Stomach (tissue), 4 donors: Measurements from ENCODE around the gene SRRM1.

ENCODE experiments used
- EP300 ChIP-seq: sonication (generic); formaldehyde crosslinking; IDR thresholded peaks from one replicate; pipeline ENCODE4 v1.6.1; 2017; ENCODE audit warnings: antibody characterized with exemption
- POLR2A ChIP-seq, 4 donors: fragments of 450-650 bp; IDR thresholded peaks; one replicate each; pipeline ENCODE4 v1.6.1; 2016; ENCODE audit warnings: antibody characterized with exemption in 4 of 4, control low read depth in 2 of 4, mild to moderate bottlenecking in 1 of 4, moderate library complexity in 1 of 4
- POLR2AphosphoS5 ChIP-seq, 3 donors: sonication (generic); formaldehyde crosslinking; IDR thresholded peaks; one replicate each; pipeline ENCODE4 v1.6.1; 2016; ENCODE audit warnings: antibody characterized with exemption in 3 of 3
- TF ChIP-seq, protein P1 (sequence below), 7 experiments: fragments of 450-650 bp in 4 of 7; fragments of 200-600 bp in 3 of 7; sonication (generic) in 3 of 7; IDR thresholded peaks; one replicate each; pipeline ENCODE4 v1.5.1; 2016 to 2019; ENCODE audit warnings: antibody characterized with exemption in 7 of 7, control low read depth in 2 of 7, mild to moderate bottlenecking in 1 of 7

DNA sequence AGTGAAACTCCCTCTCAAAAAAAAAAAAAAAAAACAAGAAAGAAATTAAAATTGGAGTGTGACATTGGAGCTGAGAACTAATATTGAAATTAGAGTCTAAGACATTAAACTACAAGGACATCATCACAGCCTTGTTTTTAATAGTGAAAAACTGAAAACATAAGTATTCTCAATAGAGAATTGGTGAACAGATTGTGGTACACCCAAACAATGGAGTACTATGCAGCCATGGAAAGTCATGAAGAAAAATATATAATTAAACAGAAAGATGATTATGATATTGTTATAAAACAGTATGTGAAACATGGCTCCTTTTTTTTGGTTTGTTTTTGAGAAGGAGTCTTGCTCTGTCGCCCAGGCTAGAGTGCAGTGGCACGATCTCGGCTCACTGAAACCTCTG lies 43.8 kb upstream of the SRRM1 start:
- no peak for TF ChIP-seq POLR2A (IDR thresholded peaks at IDR 0.05)
- TF ChIP-seq EP300 = no peak
- TF ChIP-seq, protein P1, sequence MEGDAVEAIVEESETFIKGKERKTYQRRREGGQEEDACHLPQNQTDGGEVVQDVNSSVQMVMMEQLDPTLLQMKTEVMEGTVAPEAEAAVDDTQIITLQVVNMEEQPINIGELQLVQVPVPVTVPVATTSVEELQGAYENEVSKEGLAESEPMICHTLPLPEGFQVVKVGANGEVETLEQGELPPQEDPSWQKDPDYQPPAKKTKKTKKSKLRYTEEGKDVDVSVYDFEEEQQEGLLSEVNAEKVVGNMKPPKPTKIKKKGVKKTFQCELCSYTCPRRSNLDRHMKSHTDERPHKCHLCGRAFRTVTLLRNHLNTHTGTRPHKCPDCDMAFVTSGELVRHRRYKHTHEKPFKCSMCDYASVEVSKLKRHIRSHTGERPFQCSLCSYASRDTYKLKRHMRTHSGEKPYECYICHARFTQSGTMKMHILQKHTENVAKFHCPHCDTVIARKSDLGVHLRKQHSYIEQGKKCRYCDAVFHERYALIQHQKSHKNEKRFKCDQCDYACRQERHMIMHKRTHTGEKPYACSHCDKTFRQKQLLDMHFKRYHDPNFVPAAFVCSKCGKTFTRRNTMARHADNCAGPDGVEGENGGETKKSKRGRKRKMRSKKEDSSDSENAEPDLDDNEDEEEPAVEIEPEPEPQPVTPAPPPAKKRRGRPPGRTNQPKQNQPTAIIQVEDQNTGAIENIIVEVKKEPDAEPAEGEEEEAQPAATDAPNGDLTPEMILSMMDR (IDR thresholded peaks at IDR 0.05) = no peak
- TF ChIP-seq POLR2AphosphoS5 (IDR thresholded peaks at IDR 0.05) = no peak
